ENCODE data around the gene RBP3.

- TF ChIP-seq CTCF (IDR thresholded peaks at IDR 0.05; ENCODE audit: poor library complexity) (no peak), EZH2 (IDR thresholded peaks at IDR 0.05; ENCODE audit: borderline replicate concordance) (no peak)
Observed at GRCh38 chr10:47358457-47358856, 10.3 kb downstream of the RBP3 start.

All from hepatocyte (in vitro differentiated cells).